DND-41 (cell line): ENCODE data around the gene RAB11FIP3.
A peak's percentile ranks its signal among the peaks of the same experiment; 100 is the strongest.

Source experiments
- ATAC-seq: fragments of 200-7000 bp; cut with Tn5 transposase; 3 replicates; pipeline ENCODE4 v1.9.1; 2021; ENCODE audit warnings: low read depth; ENCODE audit not compliant: insufficient read depth
- DNase-seq: peaks from one replicate; pipeline ENCODE4 v3.0.0-alpha.2; 2020
- H2AFZ ChIP-seq: 2 replicates; pipeline ENCODE4 v1.6.0; 2012; ENCODE audit warnings: low read depth, low read length
- H3K27ac ChIP-seq: 2 replicates; pipeline ENCODE4 v1.5.1; 2012; ENCODE audit warnings: low read length, inconsistent platforms
- H3K27me3 ChIP-seq: fragments of 200-600 bp; sonication (generic); 2 replicates; pipeline ENCODE4 v1.6.0; 2012; ENCODE audit warnings: low read length, mild to moderate bottlenecking, inconsistent platforms; ENCODE audit not compliant: insufficient read depth, poor library complexity
- H3K36me3 ChIP-seq: 2 replicates; pipeline ENCODE4 v1.5.1; 2012; ENCODE audit warnings: low read length, inconsistent platforms; ENCODE audit not compliant: insufficient read depth
- H3K4me1 ChIP-seq: 2 replicates; pipeline ENCODE4 v1.5.1; 2012; ENCODE audit warnings: mild to moderate bottlenecking, low read length; ENCODE audit not compliant: insufficient read depth
- H3K4me2 ChIP-seq: 2 replicates; pipeline ENCODE4 v1.6.0; 2012; ENCODE audit warnings: mild to moderate bottlenecking, moderate library complexity, low read length, inconsistent platforms; ENCODE audit not compliant: insufficient read depth
- H3K4me3 ChIP-seq, 2 experiments: fragments of 200-600 bp in 1 of 2; shearing (Covaris generic) in 1 of 2; 2 replicates each; pipeline ENCODE4 v1.5.1; 2012 to 2016; ENCODE audit warnings: inconsistent platforms in 2 of 2, low read length in 2 of 2, mild to moderate bottlenecking in 2 of 2, low read depth in 1 of 2, moderate library complexity in 1 of 2
- H3K79me2 ChIP-seq: 2 replicates; pipeline ENCODE4 v1.6.0; 2012; ENCODE audit warnings: low read length, inconsistent platforms; ENCODE audit not compliant: insufficient read depth
- H3K9ac ChIP-seq: 2 replicates; pipeline ENCODE4 v1.6.0; 2012; ENCODE audit warnings: low read depth, mild to moderate bottlenecking, inconsistent platforms, low read length, moderate library complexity
- H3K9me3 ChIP-seq: 2 replicates; pipeline ENCODE4 v1.5.1; 2012; ENCODE audit warnings: low read length, moderate library complexity, mild to moderate bottlenecking, inconsistent platforms; ENCODE audit not compliant: insufficient read depth, severe bottlenecking
- H4K20me1 ChIP-seq: 2 replicates; pipeline ENCODE4 v1.6.0; 2012; ENCODE audit warnings: low read length; ENCODE audit not compliant: insufficient read depth
- CTCF ChIP-seq: IDR thresholded peaks from 2 replicates; pipeline ENCODE4 v1.5.1; 2012; ENCODE audit warnings: borderline replicate concordance, low read length, moderate library complexity, mild to moderate bottlenecking; ENCODE audit not compliant: poor library complexity, severe bottlenecking; ENCODE audit errors: extremely low read depth
- EZH2 ChIP-seq: IDR thresholded peaks from 3 replicates; pipeline ENCODE4 v1.6.1; 2012; ENCODE audit warnings: borderline replicate concordance, low read depth, mild to moderate bottlenecking, moderate library complexity, low read length, inconsistent platforms; ENCODE audit not compliant: severe bottlenecking

RAB11FIP3 gene

GRCh38 chr16:536746-537145 is 111.3 kb downstream of the RAB11FIP3 start:
- no peak overlapping the region for H2AFZ ChIP-seq
- H3K4me2 ChIP-seq, result no peak overlapping the region
- no peaks in the 10 kb centered on the region for H3K4me1 ChIP-seq
- H3K27ac ChIP-seq, result no peak overlapping the region
- H3K27me3 ChIP-seq, result no peaks in the 10 kb centered on the region
- H3K9me3 ChIP-seq, result no peaks in the 10 kb centered on the region
- no peak for TF ChIP-seq EZH2
- no peak for TF ChIP-seq CTCF
- H4K20me1 ChIP-seq, result peaks cover 88% of the 10 kb centered on the region
- no peak overlapping the region for H3K4me3 ChIP-seq
- H3K36me3 ChIP-seq, result peaks cover 48% of the 10 kb centered on the region
- H3K9ac ChIP-seq, result no peak overlapping the region
- ATAC-seq (no peak), DNase-seq (no peak)
- peaks cover 93% of the 10 kb centered on the region for H3K79me2 ChIP-seq

- Histone ChIP-seq H4K20me1 (peaks cover 92% of the 10 kb centered on the region), H3K36me3 (peaks cover 48% of the 10 kb centered on the region), H3K4me2 (no peak overlapping the region), H3K4me1 (no peaks in the 10 kb centered on the region), H3K9me3 (no peaks in the 10 kb centered on the region), H3K9ac (no peak overlapping the region), H3K27ac (no peak overlapping the region), H3K27me3 (no peaks in the 10 kb centered on the region), H2AFZ (no peak overlapping the region), H3K79me2 (peaks cover 94% of the 10 kb centered on the region), H3K4me3 (no peak overlapping the region)
- peak; percentile 17 for TF ChIP-seq CTCF
- TF ChIP-seq EZH2, result no peak
- DNase-seq, result no peak
- no peak for ATAC-seq
Observed at GRCh38 chr16:537415-538335, 112.2 kb downstream of the RAB11FIP3 start.

GRCh38 chr16:539901-540530 is 114.6 kb downstream of the RAB11FIP3 start:
- H2AFZ ChIP-seq, result no peak overlapping the region
- peaks cover 41% of the 10 kb centered on the region for H3K36me3 ChIP-seq
- DNase-seq, result no peak
- H3K27ac ChIP-seq, result no peak overlapping the region
- peaks cover 89% of the 10 kb centered on the region for H4K20me1 ChIP-seq
- H3K4me3 ChIP-seq, result no peak overlapping the region
- H3K9me3 ChIP-seq, result no peaks in the 10 kb centered on the region
- no peaks in the 10 kb centered on the region for H3K4me1 ChIP-seq
- H3K27me3 ChIP-seq, result no peaks in the 10 kb centered on the region
- H3K79me2 ChIP-seq, result peaks cover 90% of the 10 kb centered on the region
- ATAC-seq, result no peak
- H3K9ac ChIP-seq, result no peak overlapping the region
- no peak overlapping the region for H3K4me2 ChIP-seq
- TF ChIP-seq CTCF, result no peak
- TF ChIP-seq EZH2, result no peak
